ENCODE data around the gene CDC34. TPM values are rescaled to one million over a fixed set of nuclear protein-coding genes. Genes with fewer than 3 reads are reported as not detected.

Gene CDC34
- total RNA-seq, 1 experiment from 2014 or later, result 87.4 TPM

DNA sequence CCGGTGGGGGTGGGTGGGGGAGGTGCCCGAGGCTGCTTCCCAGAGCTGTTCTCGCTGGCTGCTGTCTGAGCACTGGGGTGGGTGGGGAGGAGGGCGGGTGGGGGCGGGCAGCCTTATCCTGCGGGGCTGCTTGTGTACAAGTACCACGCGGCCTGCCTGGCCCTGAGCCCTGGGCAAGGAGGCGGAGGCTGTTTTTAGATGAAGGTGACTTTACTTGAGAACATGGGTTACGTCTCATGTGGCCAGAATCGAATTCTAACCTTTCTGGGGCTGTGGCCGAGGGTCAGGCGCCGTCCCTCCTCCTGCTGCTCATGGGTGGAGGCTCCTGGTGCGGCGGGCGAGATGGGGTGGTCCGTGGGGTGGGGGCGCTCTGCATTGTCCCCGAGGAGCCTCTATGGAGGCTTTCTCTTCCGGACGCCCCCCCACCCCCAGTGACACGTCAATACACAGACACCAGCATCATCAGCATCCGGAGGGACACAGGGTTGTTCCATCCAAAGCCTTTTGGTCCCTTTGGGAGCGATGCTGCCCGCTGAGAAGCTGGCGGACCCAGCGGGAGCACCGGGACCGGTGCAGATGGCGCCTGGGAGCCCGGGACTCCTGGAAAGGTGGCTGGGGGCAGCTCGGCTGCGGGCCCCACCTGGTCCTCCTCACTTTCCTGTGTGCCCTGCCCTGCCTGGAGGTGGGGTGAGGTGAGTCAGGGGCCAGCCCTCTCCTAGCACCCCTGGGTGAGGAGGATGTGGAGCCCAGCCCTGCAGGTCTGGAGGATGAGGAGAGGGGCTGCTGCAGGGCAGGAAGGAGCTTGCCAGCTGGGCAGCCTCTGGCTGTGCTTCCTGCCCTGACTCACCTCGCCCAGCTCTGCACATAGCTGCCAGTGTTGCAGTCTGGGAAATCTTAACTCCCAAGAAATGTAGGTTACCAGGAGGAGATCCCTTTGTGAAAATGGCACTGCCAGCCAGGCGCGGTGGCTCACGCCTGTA is 44.3 kb downstream of the CDC34 start (continued):
- TF ChIP-seq YY1 (IDR thresholded peaks at IDR 0.05; ENCODE audit: extremely low read depth, insufficient replicate concordance, low read depth, low read length), result no peak

DNA sequence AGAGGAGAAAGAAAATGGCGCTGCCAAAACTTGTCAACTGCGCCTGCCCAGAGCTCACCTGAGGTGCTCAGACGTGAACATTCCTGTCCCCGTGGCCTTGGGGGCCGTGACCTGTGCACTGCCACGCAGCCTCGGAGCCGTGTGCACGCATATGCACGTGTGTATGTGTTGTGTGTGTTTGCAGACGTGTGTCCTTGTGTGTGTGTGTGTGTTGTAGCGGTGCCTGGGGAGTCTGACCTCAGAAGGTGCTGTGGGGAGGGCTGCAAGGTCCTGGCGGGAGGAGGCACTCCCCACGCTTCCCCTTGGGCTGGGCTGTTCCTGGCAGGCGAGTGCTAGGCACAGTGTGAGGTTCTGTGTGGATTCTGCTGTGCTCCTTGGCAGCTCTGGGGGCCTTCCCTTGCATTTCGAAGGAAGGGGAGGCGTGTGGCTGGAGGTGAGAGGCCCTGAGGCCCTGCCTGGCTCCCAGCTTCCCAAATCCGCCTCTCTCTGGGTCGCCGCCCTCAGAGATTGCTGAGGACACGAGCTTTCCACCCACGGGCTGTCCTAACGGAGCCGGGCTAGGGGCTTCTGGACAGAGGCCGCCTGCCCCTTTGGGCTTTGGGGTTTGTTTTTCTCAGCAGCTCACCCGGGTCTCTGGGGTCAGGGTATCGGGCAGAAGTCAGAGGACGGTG is 45.3 kb downstream of the CDC34 start:
- Histone ChIP-seq H3K9ac (ENCODE audit: low read length) (no peak overlapping the region), H3K36me3 (ENCODE audit: control insufficient read depth in 1 of 2, insufficient read depth in 2 of 2, low read length in 2 of 2) (peaks cover 13 to 48% of the 10 kb centered on the region in 2 experiments), H3K4me2 (ENCODE audit: low read length) (no peak overlapping the region), H4K20me1 (ENCODE audit: insufficient read depth) (peaks cover 6% of the 10 kb centered on the region; the same call in 1 of the 2 replicates), H3K27me3 (ENCODE audit: insufficient read depth, low read length) (no peaks in the 10 kb centered on the region), H3K4me1 (ENCODE audit: control insufficient read depth in 1 of 2, insufficient read depth in 2 of 2, low read length in 2 of 2) (peaks cover 2 to 17% of the 10 kb centered on the region in 2 experiments; a peak in 3 of 4 replicates), H3K27ac (ENCODE audit: low read depth, low read length) (peak overlapping the region; percentile 30; the same call in 1 of the 2 replicates), H3K9me3 (ENCODE audit: control insufficient read depth in 1 of 2, insufficient read depth in 1 of 2, low read depth in 1 of 2, low read length in 2 of 2) (no peaks in the 10 kb centered on the region), H2AFZ (ENCODE audit: low read depth, low read length, poor library complexity, severe bottlenecking) (no peak overlapping the region), H3K79me2 (ENCODE audit: insufficient read depth, low read length) (peaks cover 86% of the 10 kb centered on the region), H3K4me3 (replicated peaks in 1 of 2; ENCODE audit: low read depth in 1 of 2, low read length in 2 of 2) (no peak overlapping the region), H3K9me2 (ENCODE audit: insufficient read depth) (no peaks in the 10 kb centered on the region)
- TF ChIP-seq, protein P1, sequence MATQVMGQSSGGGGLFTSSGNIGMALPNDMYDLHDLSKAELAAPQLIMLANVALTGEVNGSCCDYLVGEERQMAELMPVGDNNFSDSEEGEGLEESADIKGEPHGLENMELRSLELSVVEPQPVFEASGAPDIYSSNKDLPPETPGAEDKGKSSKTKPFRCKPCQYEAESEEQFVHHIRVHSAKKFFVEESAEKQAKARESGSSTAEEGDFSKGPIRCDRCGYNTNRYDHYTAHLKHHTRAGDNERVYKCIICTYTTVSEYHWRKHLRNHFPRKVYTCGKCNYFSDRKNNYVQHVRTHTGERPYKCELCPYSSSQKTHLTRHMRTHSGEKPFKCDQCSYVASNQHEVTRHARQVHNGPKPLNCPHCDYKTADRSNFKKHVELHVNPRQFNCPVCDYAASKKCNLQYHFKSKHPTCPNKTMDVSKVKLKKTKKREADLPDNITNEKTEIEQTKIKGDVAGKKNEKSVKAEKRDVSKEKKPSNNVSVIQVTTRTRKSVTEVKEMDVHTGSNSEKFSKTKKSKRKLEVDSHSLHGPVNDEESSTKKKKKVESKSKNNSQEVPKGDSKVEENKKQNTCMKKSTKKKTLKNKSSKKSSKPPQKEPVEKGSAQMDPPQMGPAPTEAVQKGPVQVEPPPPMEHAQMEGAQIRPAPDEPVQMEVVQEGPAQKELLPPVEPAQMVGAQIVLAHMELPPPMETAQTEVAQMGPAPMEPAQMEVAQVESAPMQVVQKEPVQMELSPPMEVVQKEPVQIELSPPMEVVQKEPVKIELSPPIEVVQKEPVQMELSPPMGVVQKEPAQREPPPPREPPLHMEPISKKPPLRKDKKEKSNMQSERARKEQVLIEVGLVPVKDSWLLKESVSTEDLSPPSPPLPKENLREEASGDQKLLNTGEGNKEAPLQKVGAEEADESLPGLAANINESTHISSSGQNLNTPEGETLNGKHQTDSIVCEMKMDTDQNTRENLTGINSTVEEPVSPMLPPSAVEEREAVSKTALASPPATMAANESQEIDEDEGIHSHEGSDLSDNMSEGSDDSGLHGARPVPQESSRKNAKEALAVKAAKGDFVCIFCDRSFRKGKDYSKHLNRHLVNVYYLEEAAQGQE (IDR thresholded peaks at IDR 0.05; ENCODE audit: low read depth), result no peak
- TF ChIP-seq SIN3A (IDR thresholded peaks at IDR 0.05; ENCODE audit: low read depth), result no peak
- no peak for TF ChIP-seq FOSL1 (IDR thresholded peaks at IDR 0.05; ENCODE audit: low read depth)
- TF ChIP-seq POLR2AphosphoS5 (IDR thresholded peaks at IDR 0.05; ENCODE audit: low read depth, low read length), result no peak
- TF ChIP-seq, protein P2, sequence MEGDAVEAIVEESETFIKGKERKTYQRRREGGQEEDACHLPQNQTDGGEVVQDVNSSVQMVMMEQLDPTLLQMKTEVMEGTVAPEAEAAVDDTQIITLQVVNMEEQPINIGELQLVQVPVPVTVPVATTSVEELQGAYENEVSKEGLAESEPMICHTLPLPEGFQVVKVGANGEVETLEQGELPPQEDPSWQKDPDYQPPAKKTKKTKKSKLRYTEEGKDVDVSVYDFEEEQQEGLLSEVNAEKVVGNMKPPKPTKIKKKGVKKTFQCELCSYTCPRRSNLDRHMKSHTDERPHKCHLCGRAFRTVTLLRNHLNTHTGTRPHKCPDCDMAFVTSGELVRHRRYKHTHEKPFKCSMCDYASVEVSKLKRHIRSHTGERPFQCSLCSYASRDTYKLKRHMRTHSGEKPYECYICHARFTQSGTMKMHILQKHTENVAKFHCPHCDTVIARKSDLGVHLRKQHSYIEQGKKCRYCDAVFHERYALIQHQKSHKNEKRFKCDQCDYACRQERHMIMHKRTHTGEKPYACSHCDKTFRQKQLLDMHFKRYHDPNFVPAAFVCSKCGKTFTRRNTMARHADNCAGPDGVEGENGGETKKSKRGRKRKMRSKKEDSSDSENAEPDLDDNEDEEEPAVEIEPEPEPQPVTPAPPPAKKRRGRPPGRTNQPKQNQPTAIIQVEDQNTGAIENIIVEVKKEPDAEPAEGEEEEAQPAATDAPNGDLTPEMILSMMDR (IDR thresholded peaks at IDR 0.05 in 2 of 3, conservative IDR thresholded peaks at IDR 0.05 in 1 of 3; ENCODE audit: borderline replicate concordance in 1 of 3, insufficient read depth in 1 of 3, low read depth in 2 of 3, low read length in 2 of 3), result no peak
- TF ChIP-seq RAD21 (IDR thresholded peaks at IDR 0.05; ENCODE audit: low read depth), result no peak
- TF ChIP-seq SP1 (IDR thresholded peaks at IDR 0.05; ENCODE audit: low read depth), result no peak
- TF ChIP-seq TCF7L2 (IDR thresholded peaks at IDR 0.05; ENCODE audit: borderline replicate concordance, extremely low read depth, insufficient read depth, insufficient read length), result no peak
- no peak for TF ChIP-seq JUND (IDR thresholded peaks at IDR 0.05)
- ChIA-PET CTCF (interaction anchor here (0.7 to 1.6 kb wide), 2 partner anchors 12 to 66 kb away, joined by 3 to 4 read pairs; no protein-coding TSS in a partner anchor), POLR2A (no interaction called here), RAD21 (ENCODE audit: low non-redundant PET in 1 of 2, low total read pairs in 2 of 2, uncharacterized antibody in 2 of 2, unreplicated experiment in 2 of 2) (interaction anchor here in 1 of 2 experiments (0.6 kb wide), 1 partner anchor 127 kb away, joined by 3 read pairs; no protein-coding TSS in a partner anchor)
- intact Hi-C loops (cut with micrococcal nuclease), result no loop called here
- no TSS peak for BruUV-seq (replicated peaks)
- no peak for DNase-seq (ENCODE audit: low read depth, low spot score)
- ATAC-seq, result no peak
